ENCODE results near the gene RRP8.

The RRP8 gene

GRCh38 chr11:6637871-6638270 is 34.5 kb upstream of the RRP8 start:
- Histone ChIP-seq H3K4me3 (replicated peaks; ENCODE audit: insufficient read depth, low read length) (no peak overlapping the region), H3K27ac (replicated peaks) (no peak overlapping the region), H3K27me3 (ENCODE audit: insufficient read depth, poor library complexity, severe bottlenecking) (no peaks in the 10 kb centered on the region)
- DNase-seq (ENCODE audit: low read depth in 1 of 2, low spot score in 1 of 2), result no peak
- TF ChIP-seq GABPA (IDR thresholded peaks at IDR 0.05; ENCODE audit: low read depth) (no peak), POLR2AphosphoS5 (IDR thresholded peaks at IDR 0.05; ENCODE audit: low read depth) (no peak)

- Histone ChIP-seq H3K4me3 (replicated peaks; ENCODE audit: insufficient read depth, low read length) (no peak overlapping the region), H3K27me3 (ENCODE audit: insufficient read depth, poor library complexity, severe bottlenecking) (no peaks in the 10 kb centered on the region), H3K27ac (replicated peaks) (peak overlapping the region; percentile 93)
- no peak for DNase-seq (ENCODE audit: low read depth in 1 of 2, low spot score in 1 of 2)
- TF ChIP-seq, protein P1, sequence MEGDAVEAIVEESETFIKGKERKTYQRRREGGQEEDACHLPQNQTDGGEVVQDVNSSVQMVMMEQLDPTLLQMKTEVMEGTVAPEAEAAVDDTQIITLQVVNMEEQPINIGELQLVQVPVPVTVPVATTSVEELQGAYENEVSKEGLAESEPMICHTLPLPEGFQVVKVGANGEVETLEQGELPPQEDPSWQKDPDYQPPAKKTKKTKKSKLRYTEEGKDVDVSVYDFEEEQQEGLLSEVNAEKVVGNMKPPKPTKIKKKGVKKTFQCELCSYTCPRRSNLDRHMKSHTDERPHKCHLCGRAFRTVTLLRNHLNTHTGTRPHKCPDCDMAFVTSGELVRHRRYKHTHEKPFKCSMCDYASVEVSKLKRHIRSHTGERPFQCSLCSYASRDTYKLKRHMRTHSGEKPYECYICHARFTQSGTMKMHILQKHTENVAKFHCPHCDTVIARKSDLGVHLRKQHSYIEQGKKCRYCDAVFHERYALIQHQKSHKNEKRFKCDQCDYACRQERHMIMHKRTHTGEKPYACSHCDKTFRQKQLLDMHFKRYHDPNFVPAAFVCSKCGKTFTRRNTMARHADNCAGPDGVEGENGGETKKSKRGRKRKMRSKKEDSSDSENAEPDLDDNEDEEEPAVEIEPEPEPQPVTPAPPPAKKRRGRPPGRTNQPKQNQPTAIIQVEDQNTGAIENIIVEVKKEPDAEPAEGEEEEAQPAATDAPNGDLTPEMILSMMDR (IDR thresholded peaks at IDR 0.05; ENCODE audit: insufficient read depth, low read length), result no peak
- TF ChIP-seq SPI1 (IDR thresholded peaks at IDR 0.05; ENCODE audit: borderline replicate concordance, low read depth), result no peak
- no peak for TF ChIP-seq GABPA (IDR thresholded peaks at IDR 0.05; ENCODE audit: low read depth)
- no peak for TF ChIP-seq POLR2AphosphoS5 (IDR thresholded peaks at IDR 0.05; ENCODE audit: low read depth)
- TF ChIP-seq, protein P2, sequence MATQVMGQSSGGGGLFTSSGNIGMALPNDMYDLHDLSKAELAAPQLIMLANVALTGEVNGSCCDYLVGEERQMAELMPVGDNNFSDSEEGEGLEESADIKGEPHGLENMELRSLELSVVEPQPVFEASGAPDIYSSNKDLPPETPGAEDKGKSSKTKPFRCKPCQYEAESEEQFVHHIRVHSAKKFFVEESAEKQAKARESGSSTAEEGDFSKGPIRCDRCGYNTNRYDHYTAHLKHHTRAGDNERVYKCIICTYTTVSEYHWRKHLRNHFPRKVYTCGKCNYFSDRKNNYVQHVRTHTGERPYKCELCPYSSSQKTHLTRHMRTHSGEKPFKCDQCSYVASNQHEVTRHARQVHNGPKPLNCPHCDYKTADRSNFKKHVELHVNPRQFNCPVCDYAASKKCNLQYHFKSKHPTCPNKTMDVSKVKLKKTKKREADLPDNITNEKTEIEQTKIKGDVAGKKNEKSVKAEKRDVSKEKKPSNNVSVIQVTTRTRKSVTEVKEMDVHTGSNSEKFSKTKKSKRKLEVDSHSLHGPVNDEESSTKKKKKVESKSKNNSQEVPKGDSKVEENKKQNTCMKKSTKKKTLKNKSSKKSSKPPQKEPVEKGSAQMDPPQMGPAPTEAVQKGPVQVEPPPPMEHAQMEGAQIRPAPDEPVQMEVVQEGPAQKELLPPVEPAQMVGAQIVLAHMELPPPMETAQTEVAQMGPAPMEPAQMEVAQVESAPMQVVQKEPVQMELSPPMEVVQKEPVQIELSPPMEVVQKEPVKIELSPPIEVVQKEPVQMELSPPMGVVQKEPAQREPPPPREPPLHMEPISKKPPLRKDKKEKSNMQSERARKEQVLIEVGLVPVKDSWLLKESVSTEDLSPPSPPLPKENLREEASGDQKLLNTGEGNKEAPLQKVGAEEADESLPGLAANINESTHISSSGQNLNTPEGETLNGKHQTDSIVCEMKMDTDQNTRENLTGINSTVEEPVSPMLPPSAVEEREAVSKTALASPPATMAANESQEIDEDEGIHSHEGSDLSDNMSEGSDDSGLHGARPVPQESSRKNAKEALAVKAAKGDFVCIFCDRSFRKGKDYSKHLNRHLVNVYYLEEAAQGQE (IDR thresholded peaks at IDR 0.05; ENCODE audit: insufficient replicate concordance, low read depth), result no peak
Observed at GRCh38 chr11:6636480-6636879, 33.1 kb upstream of the RRP8 start.

- TF ChIP-seq SPI1 (IDR thresholded peaks at IDR 0.05; ENCODE audit: borderline replicate concordance, low read depth), result peak; percentile 97
- TF ChIP-seq POLR2AphosphoS5 (IDR thresholded peaks at IDR 0.05; ENCODE audit: low read depth), result peak; percentile 71
- TF ChIP-seq GABPA (IDR thresholded peaks at IDR 0.05; ENCODE audit: low read depth), result no peak
- TF ChIP-seq, protein P2 (IDR thresholded peaks at IDR 0.05; ENCODE audit: insufficient replicate concordance, low read depth), result peak; percentile 44
- TF ChIP-seq, protein P1 (IDR thresholded peaks at IDR 0.05; ENCODE audit: insufficient read depth, low read length), result no peak
- H3K27me3 ChIP-seq (ENCODE audit: insufficient read depth, poor library complexity, severe bottlenecking), result no peaks in the 10 kb centered on the region
- DNase-seq (ENCODE audit: low read depth in 1 of 2, low spot score in 1 of 2), result peak; percentile 64 to 89
- H3K4me3 ChIP-seq (replicated peaks; ENCODE audit: insufficient read depth, low read length), result no peak overlapping the region
- H3K27ac ChIP-seq (replicated peaks), result peak overlapping the region; percentile 93
Observed at GRCh38 chr11:6635082-6635932, 31.9 kb upstream of the RRP8 start.

- TF ChIP-seq, protein P1 (IDR thresholded peaks at IDR 0.05; ENCODE audit: insufficient read depth, low read length), result no peak
- TF ChIP-seq GABPA (IDR thresholded peaks at IDR 0.05; ENCODE audit: low read depth) (no peak), SPI1 (IDR thresholded peaks at IDR 0.05; ENCODE audit: borderline replicate concordance, low read depth) (no peak), POLR2AphosphoS5 (IDR thresholded peaks at IDR 0.05; ENCODE audit: low read depth) (no peak)
- TF ChIP-seq, protein P2 (IDR thresholded peaks at IDR 0.05; ENCODE audit: insufficient replicate concordance, low read depth), result peak; percentile 63
- H3K27ac ChIP-seq (replicated peaks), result peak overlapping the region; percentile 93
- H3K27me3 ChIP-seq (ENCODE audit: insufficient read depth, poor library complexity, severe bottlenecking), result no peaks in the 10 kb centered on the region
- no peak overlapping the region for H3K4me3 ChIP-seq (replicated peaks; ENCODE audit: insufficient read depth, low read length)
- DNase-seq (ENCODE audit: low read depth in 1 of 2, low spot score in 1 of 2), result no peak
Observed at GRCh38 chr11:6634534-6634933, 31.1 kb upstream of the RRP8 start.

Data from HL-60 (cell line).